B cell (primary cell): Measurements from ENCODE around the gene CFL1. TPM values are rescaled to one million over a fixed set of nuclear protein-coding genes. Genes with fewer than 3 reads are reported as not detected.

Source experiments
- ATAC-seq: fragments of 200-7000 bp; cut with Tn5 transposase; one replicate; pipeline ENCODE4 v1.10.0; 2021; ENCODE audit warnings: low read depth, mild to moderate bottlenecking, moderate number of reproducible peaks, moderate library complexity
- CTCF ChIA-PET: fragments of 350-600 bp; sonication (Branson Sonifier 250); formaldehyde crosslinking; loops from one replicate; lab custom pipeline; 2021; ENCODE audit warnings: antibody characterized with exemption, inconsistent platforms; lab: Charles Lee
- POLR2A ChIA-PET: fragments of 350-600 bp; sonication (Branson Sonifier 250); formaldehyde crosslinking; loops from one replicate; lab custom pipeline; 2021; ENCODE audit warnings: antibody characterized with exemption; lab: Charles Lee
- DNase-seq: peaks from one replicate; pipeline ENCODE4 v3.0.0; 2013
- H2AFZ ChIP-seq: 2 replicates; pipeline ENCODE4 v1.6.1; 2012; ENCODE audit warnings: mild to moderate bottlenecking, low read depth, low read length; ENCODE audit not compliant: insufficient read depth, poor library complexity, severe bottlenecking
- H3K27ac ChIP-seq, 2 donors: 1 replicate in 1 of 2; 2 replicates in 1 of 2; pipeline ENCODE4 v1.5.1; 2012 to 2013; ENCODE audit warnings: low read length in 2 of 2, mild to moderate bottlenecking in 2 of 2, moderate library complexity in 1 of 2
- H3K27me3 ChIP-seq, 4 experiments: fragments of 200-600 bp in 1 of 4; sonication (generic) in 1 of 4; replicated peaks in 1 of 4; 1 replicate in 2 of 4; 2 replicates in 2 of 4; pipeline versions ENCODE4 v1.6.1 to v1.7.0; 2013 to 2016; ENCODE audit warnings: low read length in 3 of 4, mild to moderate bottlenecking in 2 of 4, mixed read lengths in 1 of 4, moderate library complexity in 1 of 4; ENCODE audit not compliant: insufficient read depth in 4 of 4, control insufficient read depth in 3 of 4; ENCODE audit errors: control extremely low read depth in 1 of 4
- H3K36me3 ChIP-seq, 2 experiments: replicated peaks in 1 of 2; 1 replicate in 1 of 2; 2 replicates in 1 of 2; pipeline versions ENCODE4 v1.6.1 to v1.7.1; 2013; ENCODE audit warnings: low read length in 1 of 2; ENCODE audit not compliant: insufficient read depth in 2 of 2, control insufficient read depth in 1 of 2; ENCODE audit errors: control extremely low read depth in 1 of 2, extremely low read depth in 1 of 2
- H3K4me1 ChIP-seq, 2 donors: fragments of 200-600 bp in 1 of 2; sonication (generic) in 1 of 2; 1 replicate in 1 of 2; 2 replicates in 1 of 2; pipeline versions ENCODE4 v1.5.1 to v1.6.1; 2013 to 2017; ENCODE audit warnings: low read length in 2 of 2; ENCODE audit not compliant: control insufficient read depth in 2 of 2, insufficient read depth in 2 of 2
- H3K4me2 ChIP-seq: replicated peaks from 2 replicates; pipeline ENCODE3; 2012; ENCODE audit warnings: mild to moderate bottlenecking, low read depth, low read length; ENCODE audit not compliant: poor library complexity, severe bottlenecking
- H3K4me3 ChIP-seq, 5 experiments: fragments of 200-600 bp in 1 of 5; sonication (generic) in 1 of 5; 1 replicate in 3 of 5; 2 replicates in 2 of 5; pipeline versions ENCODE4 v1.5.1 to v1.7.0; 2011 to 2016; ENCODE audit warnings: low read length in 4 of 5, mild to moderate bottlenecking in 4 of 5, low read depth in 2 of 5, control low read depth in 1 of 5, moderate library complexity in 1 of 5; ENCODE audit not compliant: insufficient read depth in 1 of 5; ENCODE audit errors: control extremely low read depth in 1 of 5, extremely low read depth in 1 of 5
- H3K79me2 ChIP-seq: fragments of 200-600 bp; sonication (generic); one replicate; pipeline ENCODE4 v1.6.0; 2016; ENCODE audit warnings: low read length; ENCODE audit not compliant: control insufficient read depth, insufficient read depth
- H3K9ac ChIP-seq: fragments of 200-600 bp; sonication (generic); 2 replicates; pipeline ENCODE4 v1.6.1; 2017; ENCODE audit warnings: mild to moderate bottlenecking, low read length, moderate library complexity
- H3K9me3 ChIP-seq, 3 donors: one replicate each; pipeline versions ENCODE4 v1.6.1 to v1.7.1; 2013; ENCODE audit warnings: low read length in 2 of 3; ENCODE audit not compliant: control insufficient read depth in 2 of 3, insufficient read depth in 1 of 3; ENCODE audit errors: control extremely low read depth in 1 of 3
- H4K20me1 ChIP-seq: 2 replicates; pipeline ENCODE4 v1.6.0; 2012; ENCODE audit warnings: mild to moderate bottlenecking, low read length; ENCODE audit not compliant: insufficient read depth, control insufficient read depth, poor library complexity, severe bottlenecking
- H3K27ac Mint-ChIP-seq: one replicate; pipeline ENCODE4 v1.8.0; 2021; ENCODE audit warnings: mixed read lengths
- H3K27me3 Mint-ChIP-seq: one replicate; pipeline ENCODE4 v1.8.0; 2021; ENCODE audit warnings: mixed read lengths
- H3K4me1 Mint-ChIP-seq: one replicate; pipeline ENCODE4 v1.8.0; 2021; ENCODE audit warnings: mixed read lengths
- H3K4me3 Mint-ChIP-seq: one replicate; pipeline ENCODE4 v1.8.0; 2021; ENCODE audit warnings: mixed read lengths
- H3K9me3 Mint-ChIP-seq: one replicate; pipeline ENCODE4 v1.8.0; 2022; ENCODE audit warnings: mixed read lengths; ENCODE audit not compliant: insufficient read depth
- EZH2 ChIP-seq: IDR thresholded peaks from 2 replicates; pipeline ENCODE4 v1.6.1; 2012; ENCODE audit warnings: borderline replicate concordance, low read depth, mild to moderate bottlenecking, moderate library complexity, low read length; ENCODE audit not compliant: insufficient read depth, poor library complexity, severe bottlenecking
- WGBS: methylation state at CpG from one replicate; pipeline ENCODE4 v1.1.5; 2013; ENCODE audit warnings: missing lambda C conversion rate; ENCODE audit not compliant: insufficient coverage; 5-methylcytosine and 5-hydroxymethylcytosine counted together
- intact Hi-C: fragments of 100-400 bp; cut with micrococcal nuclease; formaldehyde crosslinking; loops from one replicate; pipeline ENCODE4 v1.10.0; 2022
- polyA plus RNA-seq: library from polyadenylated mRNA; depleted of rRNA; stranded (reverse); fragments of >200 nt; gene quantifications from 2 replicates; pipeline ENCODE4 v1.2.3, GENCODE V29; 2012
- total RNA-seq, 2 donors: library from RNA; stranded (reverse); fragments of 120-200 nt in 1 of 2; gene quantifications; 1 replicate in 1 of 2; 2 replicates in 1 of 2; pipeline versions ENCODE4 v1.2.3 to v1.2.4, GENCODE V29; 2013 to 2022
- TF ChIP-seq, protein P1 (sequence below): fragments of 200-600 bp; IDR thresholded peaks from one replicate; pipeline ENCODE4 v1.8.0; 2022; ENCODE audit warnings: antibody characterized with exemption, mild to moderate bottlenecking

The CFL1 gene
- total and polyA plus RNA-seq, 2 donors (not counting 1 experiment from before 2014, with no cell fraction given) = 455 to 990 TPM

DNA sequence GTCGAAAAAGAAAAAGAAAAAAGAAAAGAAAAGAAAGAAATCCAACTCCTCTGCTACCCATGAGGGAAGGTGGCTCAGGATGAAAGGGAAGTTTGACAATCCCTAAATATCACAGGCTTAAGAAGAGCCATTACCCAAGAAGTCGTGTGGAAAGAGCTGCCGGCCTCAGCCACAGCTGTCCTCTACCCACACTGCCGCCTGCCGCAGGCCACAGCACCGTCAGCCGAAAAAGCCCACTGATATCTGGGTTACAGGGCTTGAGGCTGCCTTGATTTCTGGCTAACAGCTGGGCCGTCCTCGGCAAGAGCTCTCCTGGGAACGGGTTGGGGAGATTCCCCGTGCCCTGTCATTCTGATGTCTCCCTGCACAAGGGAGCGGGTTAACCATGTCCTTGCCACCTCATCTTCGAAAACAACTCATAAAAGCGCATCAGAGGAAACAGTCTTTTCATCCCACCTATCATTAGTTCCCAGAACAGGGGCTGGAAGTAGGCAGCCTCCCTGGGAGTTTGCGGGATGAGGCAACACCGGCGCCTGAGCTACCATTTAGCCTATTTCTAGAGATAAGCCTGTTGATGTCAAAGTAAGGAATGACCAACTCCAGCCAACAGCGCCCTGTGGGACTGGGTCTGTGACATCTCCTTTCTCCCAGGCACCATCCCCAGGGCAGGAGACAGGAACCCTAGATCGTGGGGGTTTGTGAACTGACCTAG is 46.1 kb downstream of the CFL1 start:
- Histone ChIP-seq H3K27ac (no peak overlapping the region), H3K79me2 (no peaks in the 10 kb centered on the region), H3K36me3 (no peaks in the 10 kb centered on the region), H4K20me1 (no peaks in the 10 kb centered on the region), H3K27me3 (no peaks in the 10 kb centered on the region), H3K9me3 (no peaks in the 10 kb centered on the region), H2AFZ (no peak overlapping the region), H3K4me1 (peaks cover 0 to under 1% of the 10 kb centered on the region in 2 donors), H3K9ac (no peak overlapping the region), H3K4me3 (no peak overlapping the region), H3K4me2 (no peak overlapping the region)
- no peak overlapping the region for H3K4me3 Mint-ChIP-seq
- TF ChIP-seq, protein P1, sequence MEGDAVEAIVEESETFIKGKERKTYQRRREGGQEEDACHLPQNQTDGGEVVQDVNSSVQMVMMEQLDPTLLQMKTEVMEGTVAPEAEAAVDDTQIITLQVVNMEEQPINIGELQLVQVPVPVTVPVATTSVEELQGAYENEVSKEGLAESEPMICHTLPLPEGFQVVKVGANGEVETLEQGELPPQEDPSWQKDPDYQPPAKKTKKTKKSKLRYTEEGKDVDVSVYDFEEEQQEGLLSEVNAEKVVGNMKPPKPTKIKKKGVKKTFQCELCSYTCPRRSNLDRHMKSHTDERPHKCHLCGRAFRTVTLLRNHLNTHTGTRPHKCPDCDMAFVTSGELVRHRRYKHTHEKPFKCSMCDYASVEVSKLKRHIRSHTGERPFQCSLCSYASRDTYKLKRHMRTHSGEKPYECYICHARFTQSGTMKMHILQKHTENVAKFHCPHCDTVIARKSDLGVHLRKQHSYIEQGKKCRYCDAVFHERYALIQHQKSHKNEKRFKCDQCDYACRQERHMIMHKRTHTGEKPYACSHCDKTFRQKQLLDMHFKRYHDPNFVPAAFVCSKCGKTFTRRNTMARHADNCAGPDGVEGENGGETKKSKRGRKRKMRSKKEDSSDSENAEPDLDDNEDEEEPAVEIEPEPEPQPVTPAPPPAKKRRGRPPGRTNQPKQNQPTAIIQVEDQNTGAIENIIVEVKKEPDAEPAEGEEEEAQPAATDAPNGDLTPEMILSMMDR = no peak
- TF ChIP-seq EZH2 = no peak
- CTCF ChIA-PET = interaction anchor here (0.7 to 2.7 kb wide), 2 partner anchors 32 to 183 kb away, joined by 4 to 10 read pairs; partner anchors contain the start of gene AP5B1
- WGBS = 93% methylated on average over 15 of the region's 19 CpGs
- POLR2A ChIA-PET = interaction anchor here (0.7 kb wide), 1 partner anchor 129 kb away, joined by 3 read pairs; no protein-coding TSS in a partner anchor
- peaks cover 2% of the 10 kb centered on the region for H3K4me1 Mint-ChIP-seq
- ATAC-seq (no peak), DNase-seq (no peak)
- intact Hi-C loops = no loop called here
- H3K27me3 Mint-ChIP-seq = peaks cover 4% of the 10 kb centered on the region
- no peak overlapping the region for H3K27ac Mint-ChIP-seq
- no peaks in the 10 kb centered on the region for H3K9me3 Mint-ChIP-seq
